GM12865 (cell line): ENCODE data around the gene ATP8A2.

ENCODE experiments used
- DNase-seq: peaks from one replicate; pipeline ENCODE4 v3.0.0; 2010; ENCODE audit warnings: low read depth
- H3K4me3 ChIP-seq: 2 replicates; pipeline ENCODE4 v1.5.1; 2011; ENCODE audit warnings: mild to moderate bottlenecking, low read depth, low read length, control low read depth
- TF ChIP-seq, protein P1 (sequence below): IDR thresholded peaks from 2 replicates; pipeline ENCODE4 v1.5.1; 2011; ENCODE audit warnings: low read length, control low read depth, low read depth, inconsistent platforms; ENCODE audit not compliant: insufficient read depth; ENCODE audit errors: missing control alignments

ATP8A2 gene

DNA sequence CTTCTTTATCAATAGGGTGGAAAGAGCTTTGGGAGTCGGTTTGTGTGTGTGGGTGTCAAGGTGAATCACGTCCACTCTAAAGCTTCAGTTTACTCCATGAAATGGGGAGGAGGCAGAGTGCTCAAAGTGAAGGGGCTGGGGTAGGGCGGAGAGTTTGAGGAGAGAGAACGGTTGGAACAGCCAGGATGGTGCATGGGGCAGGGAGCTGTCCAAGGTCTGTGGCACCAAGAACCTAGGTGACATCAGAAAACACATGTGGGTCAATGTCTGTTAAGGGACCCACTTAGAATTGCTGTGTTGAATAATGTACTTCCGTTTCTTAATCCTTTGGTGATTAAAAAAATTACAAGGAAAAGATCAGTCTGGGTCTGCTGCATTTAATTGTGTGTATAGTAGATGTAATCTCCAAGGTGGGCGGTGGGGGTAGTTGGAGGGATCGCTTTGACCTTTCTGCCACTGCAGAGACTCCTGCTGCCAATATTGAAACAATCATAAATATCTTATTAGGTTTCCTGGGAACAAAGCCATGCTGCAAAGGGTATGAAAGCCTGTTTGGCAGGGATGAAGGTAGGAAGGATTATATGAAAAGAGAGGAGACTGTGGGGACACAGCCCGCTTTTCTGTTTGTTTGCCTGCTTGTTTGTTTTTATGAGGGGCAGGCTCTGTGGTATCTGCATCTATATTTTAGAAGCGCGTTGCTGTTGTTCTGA, 122.3 kb downstream of the ATP8A2 start:
- no peak overlapping the region for H3K4me3 ChIP-seq
- TF ChIP-seq, protein P1, sequence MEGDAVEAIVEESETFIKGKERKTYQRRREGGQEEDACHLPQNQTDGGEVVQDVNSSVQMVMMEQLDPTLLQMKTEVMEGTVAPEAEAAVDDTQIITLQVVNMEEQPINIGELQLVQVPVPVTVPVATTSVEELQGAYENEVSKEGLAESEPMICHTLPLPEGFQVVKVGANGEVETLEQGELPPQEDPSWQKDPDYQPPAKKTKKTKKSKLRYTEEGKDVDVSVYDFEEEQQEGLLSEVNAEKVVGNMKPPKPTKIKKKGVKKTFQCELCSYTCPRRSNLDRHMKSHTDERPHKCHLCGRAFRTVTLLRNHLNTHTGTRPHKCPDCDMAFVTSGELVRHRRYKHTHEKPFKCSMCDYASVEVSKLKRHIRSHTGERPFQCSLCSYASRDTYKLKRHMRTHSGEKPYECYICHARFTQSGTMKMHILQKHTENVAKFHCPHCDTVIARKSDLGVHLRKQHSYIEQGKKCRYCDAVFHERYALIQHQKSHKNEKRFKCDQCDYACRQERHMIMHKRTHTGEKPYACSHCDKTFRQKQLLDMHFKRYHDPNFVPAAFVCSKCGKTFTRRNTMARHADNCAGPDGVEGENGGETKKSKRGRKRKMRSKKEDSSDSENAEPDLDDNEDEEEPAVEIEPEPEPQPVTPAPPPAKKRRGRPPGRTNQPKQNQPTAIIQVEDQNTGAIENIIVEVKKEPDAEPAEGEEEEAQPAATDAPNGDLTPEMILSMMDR: no peak
- DNase-seq: no peak

DNA sequence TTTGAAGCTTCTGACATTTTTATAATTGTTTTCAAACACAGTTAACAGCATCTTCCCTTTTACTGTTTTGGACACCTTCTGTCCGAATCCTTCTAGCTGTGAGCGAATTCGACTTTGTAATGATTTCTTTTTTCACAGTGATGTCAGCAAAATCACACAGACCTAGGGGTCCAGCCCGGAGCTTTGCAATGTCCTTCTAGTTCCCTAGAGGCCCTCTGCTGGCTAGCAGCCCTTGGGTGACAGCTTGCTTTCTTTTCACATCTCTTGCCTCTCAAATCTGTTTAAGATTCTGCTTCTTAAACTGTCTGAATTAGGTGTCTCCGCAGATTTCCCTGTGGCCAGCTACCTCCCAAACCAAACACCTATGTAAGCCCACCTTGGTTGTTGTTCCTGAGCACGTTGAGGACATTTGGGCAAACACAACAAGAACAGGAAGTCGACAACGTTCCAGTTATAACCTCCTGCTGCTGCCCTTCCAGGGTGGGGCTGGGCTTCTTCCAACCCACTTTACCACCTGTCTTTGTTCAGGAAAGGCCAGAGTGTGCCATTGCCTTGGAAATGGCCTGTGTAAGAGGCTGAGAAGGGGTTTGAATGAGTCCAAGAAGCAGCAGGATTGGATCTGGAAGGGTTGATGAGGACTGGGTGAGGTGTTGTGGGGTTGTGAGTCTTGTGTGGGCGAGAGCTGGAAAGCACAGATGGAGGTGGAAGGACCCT, 123.1 kb downstream of the ATP8A2 start:
- DNase-seq: no peak
- H3K4me3 ChIP-seq: no peak overlapping the region
- TF ChIP-seq, protein P1: no peak

DNA sequence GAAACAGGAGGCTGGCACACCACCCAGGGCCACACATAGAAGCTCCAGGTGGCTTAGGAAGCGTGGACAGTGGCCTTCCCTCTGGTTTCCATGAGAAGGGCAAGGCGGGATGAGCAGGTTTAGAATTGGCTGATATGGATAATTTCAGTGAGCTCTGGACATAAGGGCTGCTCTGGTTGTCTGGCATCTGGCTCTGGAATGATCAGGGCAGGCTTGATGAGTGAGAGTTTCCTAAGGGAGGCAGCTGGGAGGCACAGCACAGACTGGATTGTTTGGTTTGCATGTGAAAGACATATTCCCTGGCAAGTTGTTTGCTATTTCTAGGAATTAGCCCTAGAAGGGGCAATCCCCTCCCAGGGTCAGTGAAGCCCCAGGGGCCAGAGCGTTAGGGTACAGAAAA, 129.5 kb downstream of the ATP8A2 start:
- TF ChIP-seq, protein P1: no peak
- H3K4me3 ChIP-seq: no peak overlapping the region
- no peak for DNase-seq

DNA sequence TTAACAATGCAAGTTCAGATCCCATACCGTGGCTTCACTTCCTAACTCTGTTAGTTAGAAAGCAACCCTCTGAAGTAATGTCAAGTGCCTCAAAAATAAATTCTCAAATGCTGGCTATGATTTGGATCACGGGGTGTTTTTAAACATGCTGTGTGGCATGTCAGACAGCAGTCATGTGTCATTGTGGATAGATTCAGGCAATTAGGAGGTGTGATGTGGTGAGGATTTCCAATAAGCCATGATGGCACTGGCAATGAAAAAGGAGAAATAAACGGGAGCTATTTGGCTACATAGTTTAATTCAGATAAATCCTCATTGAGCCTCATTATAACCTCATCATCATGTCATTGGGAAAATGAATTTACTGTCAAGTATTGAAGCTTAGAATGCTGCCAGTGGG, 130.3 kb downstream of the ATP8A2 start:
- TF ChIP-seq, protein P1: no peak
- DNase-seq: no peak
- no peak overlapping the region for H3K4me3 ChIP-seq

DNA sequence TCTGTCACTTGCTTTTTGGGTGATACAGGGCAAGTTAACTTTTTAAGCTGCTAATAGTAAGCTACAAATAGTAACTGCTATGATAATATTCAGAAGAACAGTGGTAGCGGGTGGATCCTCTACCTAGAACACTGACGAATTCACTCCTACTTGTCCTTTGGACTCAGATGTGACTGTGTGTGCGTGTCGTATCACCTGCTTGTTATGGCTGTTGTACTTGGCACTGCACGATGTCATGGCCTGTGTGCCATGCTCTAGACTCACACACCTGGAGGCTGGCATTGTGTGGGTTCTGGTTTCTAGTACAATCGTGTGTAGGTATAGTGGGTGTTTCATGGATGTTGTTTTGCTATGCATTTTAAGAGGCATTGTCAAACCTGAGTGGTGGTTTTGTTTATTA, 130.8 kb downstream of the ATP8A2 start:
- no peak for DNase-seq
- TF ChIP-seq, protein P1: no peak

DNA sequence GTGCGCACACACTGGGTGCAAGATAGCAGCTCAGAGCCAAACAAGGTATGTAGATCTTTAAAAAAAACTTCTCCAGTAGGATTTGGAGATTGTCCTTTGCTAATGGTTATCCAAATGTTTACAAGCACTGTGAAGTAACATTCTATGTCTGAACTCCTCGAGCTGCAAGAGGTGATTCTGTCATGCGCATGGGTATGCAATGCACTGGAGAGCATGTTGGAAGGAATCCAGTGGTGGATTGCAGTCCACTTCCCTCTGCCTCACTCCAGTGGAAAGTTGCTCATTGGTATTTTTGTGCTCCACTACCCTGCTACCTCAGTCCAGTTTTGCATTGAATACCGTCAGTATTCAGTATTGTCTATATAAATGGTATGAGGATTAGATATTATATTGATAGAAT, 132.1 kb downstream of the ATP8A2 start:
- TF ChIP-seq, protein P1: no peak
- no peak for DNase-seq
- no peak overlapping the region for H3K4me3 ChIP-seq

More for the DNA sequence above, 130.8 kb downstream of the ATP8A2 start:
- H3K4me3 ChIP-seq: no peak overlapping the region
